Keratinocyte (primary cell): Measurements from ENCODE around the gene TEAD3. TPM values are rescaled to one million over a fixed set of nuclear protein-coding genes. Genes with fewer than 3 reads are reported as not detected.
A peak's percentile ranks its signal among the peaks of the same experiment; 100 is the strongest.

Experiments used
- DNase-seq: peaks from one replicate; pipeline ENCODE4 v3.0.0-alpha.2; 2011; ENCODE audit warnings: low read depth, missing footprints, low spot score
- FAIRE-seq: peaks from 2 replicates; lab custom pipeline; 2011; peaks lifted over from hg19 to GRCh38; lab: Jason Lieb, UNC
- H2AFZ ChIP-seq: 2 replicates; pipeline ENCODE4 v1.6.0; 2012; ENCODE audit warnings: low read length, control low read depth, inconsistent platforms; ENCODE audit not compliant: control insufficient read depth
- H3K27ac ChIP-seq: 2 replicates; pipeline ENCODE4 v1.5.1; 2011; ENCODE audit warnings: low read length; ENCODE audit not compliant: control insufficient read depth, insufficient read depth
- H3K27me3 ChIP-seq: 3 replicates; pipeline ENCODE4 v1.6.0; 2011; ENCODE audit warnings: low read length; ENCODE audit not compliant: control insufficient read depth, insufficient read depth; ENCODE audit errors: extremely low read depth
- H3K36me3 ChIP-seq, 2 experiments: 2 replicates in 1 of 2; 3 replicates in 1 of 2; pipeline ENCODE4 v1.5.1; 2011; ENCODE audit warnings: low read length in 2 of 2, mild to moderate bottlenecking in 1 of 2; ENCODE audit not compliant: control insufficient read depth in 2 of 2, insufficient read depth in 2 of 2; ENCODE audit errors: extremely low read depth in 1 of 2
- H3K4me1 ChIP-seq: 3 replicates; pipeline ENCODE4 v1.5.1; 2011; ENCODE audit warnings: low read length; ENCODE audit not compliant: control insufficient read depth, insufficient read depth; ENCODE audit errors: extremely low read depth
- H3K4me2 ChIP-seq: 3 replicates; pipeline ENCODE4 v1.6.0; 2011; ENCODE audit warnings: low read depth, low read length; ENCODE audit not compliant: control insufficient read depth, insufficient read depth; ENCODE audit errors: extremely low read depth
- H3K4me3 ChIP-seq, 3 experiments: fragments of 200-600 bp in 1 of 3; sonication (generic) in 1 of 3; 2 replicates in 2 of 3; 3 replicates in 1 of 3; pipeline ENCODE4 v1.5.1; 2011 to 2016; ENCODE audit warnings: low read length in 3 of 3, mild to moderate bottlenecking in 3 of 3, control low read depth in 2 of 3, inconsistent platforms in 1 of 3, low read depth in 1 of 3, mixed read lengths in 1 of 3, mixed run types in 1 of 3, moderate library complexity in 1 of 3; ENCODE audit not compliant: control insufficient read depth in 2 of 3, insufficient read depth in 2 of 3; ENCODE audit errors: extremely low read depth in 1 of 3
- H3K79me2 ChIP-seq: 2 replicates; pipeline ENCODE4 v1.6.0; 2012; ENCODE audit warnings: low read length; ENCODE audit not compliant: control insufficient read depth, insufficient read depth
- H3K9ac ChIP-seq: 3 replicates; pipeline ENCODE4 v1.6.0; 2011; ENCODE audit warnings: low read length; ENCODE audit not compliant: control insufficient read depth, insufficient read depth; ENCODE audit errors: extremely low read depth
- H3K9me1 ChIP-seq: 3 replicates; pipeline ENCODE4 v1.6.0; 2011; ENCODE audit warnings: low read length; ENCODE audit not compliant: control insufficient read depth, insufficient read depth; ENCODE audit errors: extremely low read depth
- H3K9me3 ChIP-seq: 2 replicates; pipeline ENCODE4 v1.5.1; 2012; ENCODE audit warnings: low read depth, low read length; ENCODE audit not compliant: control insufficient read depth
- H4K20me1 ChIP-seq: 3 replicates; pipeline ENCODE4 v1.6.0; 2011; ENCODE audit warnings: low read length; ENCODE audit not compliant: control insufficient read depth, insufficient read depth; ENCODE audit errors: extremely low read depth
- EZH2 ChIP-seq: IDR thresholded peaks from one replicate; pipeline ENCODE4 v1.6.1; 2012; ENCODE audit warnings: inconsistent platforms, mild to moderate bottlenecking, low read length, moderate library complexity
- dilution Hi-C: fragments of 300-500 bp; cut with MboI; formaldehyde crosslinking; loops from one replicate; pipeline ENCODE4 v1.7.0; 2020; ENCODE audit warnings: low sequenced_read_pairs; ENCODE audit not compliant: extremely low pct_ligation_motif_present
- polyA plus RNA-seq, 5 experiments: library from polyadenylated mRNA; depleted of rRNA in 3 of 5; stranded (reverse) in 3 of 5; stranded (forward) in 1 of 5; unstranded in 1 of 5; fragments of >200 nt; gene quantifications; 1 replicate in 1 of 5; 2 replicates in 3 of 5; 3 replicates in 1 of 5; pipeline versions ENCODE4 v1.2.1 to v1.2.3, GENCODE V29; 2011 to 2012; ENCODE audit warnings: missing spikeins in 2 of 5, low read depth in 1 of 5, low replicate concordance in 1 of 5
- TF ChIP-seq, protein P1 (sequence below), 3 experiments: IDR thresholded peaks in 1 of 3; conservative IDR thresholded peaks in 1 of 3; optimal IDR thresholded peaks in 1 of 3; 2 replicates in 2 of 3; 3 replicates in 1 of 3; pipeline versions ENCODE3 to v1.5.1; 2011; ENCODE audit warnings: low read length in 3 of 3, mild to moderate bottlenecking in 3 of 3, moderate library complexity in 2 of 3, control low read depth in 1 of 3, inconsistent platforms in 1 of 3; ENCODE audit not compliant: insufficient read depth in 2 of 3; ENCODE audit errors: extremely low read depth in 1 of 3

TEAD3 gene
- polyA plus RNA-seq, 1 donor (not counting 4 experiments of a cell fraction or from before 2014, with no cell fraction given) = 5.7 TPM

GRCh38 chr6:35507221-35507620 is 10.3 kb upstream of the TEAD3 start:
- Histone ChIP-seq H3K4me2 (no peak overlapping the region), H3K4me3 (no peak overlapping the region), H3K4me1 (peaks cover 3% of the 10 kb centered on the region), H3K27me3 (peaks cover 34% of the 10 kb centered on the region), H2AFZ (no peak overlapping the region), H3K36me3 (no peaks in the 10 kb centered on the region), H4K20me1 (no peaks in the 10 kb centered on the region), H3K9me3 (no peaks in the 10 kb centered on the region), H3K79me2 (no peaks in the 10 kb centered on the region), H3K9me1 (no peaks in the 10 kb centered on the region), H3K27ac (no peak overlapping the region), H3K9ac (no peak overlapping the region)
- dilution Hi-C loops = no loop called here
- TF ChIP-seq, protein P1, sequence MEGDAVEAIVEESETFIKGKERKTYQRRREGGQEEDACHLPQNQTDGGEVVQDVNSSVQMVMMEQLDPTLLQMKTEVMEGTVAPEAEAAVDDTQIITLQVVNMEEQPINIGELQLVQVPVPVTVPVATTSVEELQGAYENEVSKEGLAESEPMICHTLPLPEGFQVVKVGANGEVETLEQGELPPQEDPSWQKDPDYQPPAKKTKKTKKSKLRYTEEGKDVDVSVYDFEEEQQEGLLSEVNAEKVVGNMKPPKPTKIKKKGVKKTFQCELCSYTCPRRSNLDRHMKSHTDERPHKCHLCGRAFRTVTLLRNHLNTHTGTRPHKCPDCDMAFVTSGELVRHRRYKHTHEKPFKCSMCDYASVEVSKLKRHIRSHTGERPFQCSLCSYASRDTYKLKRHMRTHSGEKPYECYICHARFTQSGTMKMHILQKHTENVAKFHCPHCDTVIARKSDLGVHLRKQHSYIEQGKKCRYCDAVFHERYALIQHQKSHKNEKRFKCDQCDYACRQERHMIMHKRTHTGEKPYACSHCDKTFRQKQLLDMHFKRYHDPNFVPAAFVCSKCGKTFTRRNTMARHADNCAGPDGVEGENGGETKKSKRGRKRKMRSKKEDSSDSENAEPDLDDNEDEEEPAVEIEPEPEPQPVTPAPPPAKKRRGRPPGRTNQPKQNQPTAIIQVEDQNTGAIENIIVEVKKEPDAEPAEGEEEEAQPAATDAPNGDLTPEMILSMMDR (optimal IDR thresholded peaks at IDR 0.05 in 1 of 3, IDR thresholded peaks at IDR 0.05 in 1 of 3, conservative IDR thresholded peaks at IDR 0.05 in 1 of 3; ENCODE audit: extremely low read depth in 1 of 3, insufficient read depth in 2 of 3, low read length in 3 of 3) = no peak
- TF ChIP-seq EZH2 = no peak
- FAIRE-seq = no peak
- no peak for DNase-seq

DNA sequence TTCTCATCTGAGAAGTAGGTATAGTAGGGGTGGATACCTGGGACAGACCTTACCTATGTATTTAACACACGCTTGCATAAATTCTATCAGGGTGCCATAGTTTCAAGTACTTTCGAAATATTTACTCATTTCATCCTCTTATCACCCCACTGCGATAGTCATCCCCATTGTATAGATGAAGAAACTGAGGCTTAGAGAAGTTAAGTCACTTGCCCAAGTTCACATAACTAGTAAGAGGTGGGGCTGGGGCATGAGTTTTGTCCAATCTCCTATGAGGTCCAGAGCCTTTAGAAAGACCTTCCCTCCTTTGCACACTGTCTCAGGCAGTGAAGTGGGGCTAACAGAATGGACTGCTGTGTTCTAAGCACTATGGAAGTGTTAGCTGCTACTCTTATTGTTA is 9.7 kb upstream of the TEAD3 start:
- Histone ChIP-seq H3K79me2 (no peaks in the 10 kb centered on the region), H3K4me3 (no peak overlapping the region), H3K4me1 (peaks cover 3% of the 10 kb centered on the region), H3K9ac (no peak overlapping the region), H4K20me1 (no peaks in the 10 kb centered on the region), H2AFZ (no peak overlapping the region), H3K9me3 (no peaks in the 10 kb centered on the region), H3K9me1 (no peaks in the 10 kb centered on the region), H3K27ac (no peak overlapping the region), H3K4me2 (no peak overlapping the region), H3K36me3 (no peaks in the 10 kb centered on the region), H3K27me3 (peaks cover 29% of the 10 kb centered on the region)
- FAIRE-seq (no peak), DNase-seq (no peak)
- TF ChIP-seq EZH2 = no peak
- dilution Hi-C loops = no loop called here

- FAIRE-seq = no peak
- Histone ChIP-seq H3K27me3 (peaks cover 24% of the 10 kb centered on the region), H3K27ac (no peak overlapping the region), H2AFZ (peak overlapping the region; percentile 36), H3K9me1 (no peaks in the 10 kb centered on the region), H4K20me1 (no peaks in the 10 kb centered on the region), H3K9ac (no peak overlapping the region), H3K4me3 (no peak overlapping the region), H3K9me3 (no peaks in the 10 kb centered on the region), H3K36me3 (no peaks in the 10 kb centered on the region), H3K4me1 (peaks cover 3% of the 10 kb centered on the region), H3K4me2 (no peak overlapping the region), H3K79me2 (no peaks in the 10 kb centered on the region)
- dilution Hi-C loops = no loop called here
- TF ChIP-seq EZH2 = no peak
- TF ChIP-seq, protein P1 (optimal IDR thresholded peaks at IDR 0.05 in 1 of 3, IDR thresholded peaks at IDR 0.05 in 1 of 3, conservative IDR thresholded peaks at IDR 0.05 in 1 of 3; ENCODE audit: extremely low read depth in 1 of 3, insufficient read depth in 2 of 3, low read length in 3 of 3) = no peak
- no peak for DNase-seq
Measured at GRCh38 chr6:35505999-35506412, 9.1 kb upstream of the TEAD3 start.
